NCI-H146 (cell line): ENCODE results near the gene CAPN9.
"Not testable (repeated sequence)": the region's sequence is repeated elsewhere in the genome, so short reads cannot be mapped to it uniquely, and the experiment has no call there.

Source experiments
- DNase-seq: peaks from one replicate; lab custom pipeline; 2025; lab: John Stamatoyannopoulos, UW

Gene CAPN9

GRCh38 chr1:230825761-230826160 is 78.6 kb downstream of the CAPN9 start:
- DNase-seq: no peak

GRCh38 chr1:230826166-230826875 is 79.1 kb downstream of the CAPN9 start:
- DNase-seq: no peak

- no peak for DNase-seq
These were observed 80.0 kb downstream of the CAPN9 start for GRCh38 chr1:230827081-230827681.

- no peak for DNase-seq
These were observed 80.6 kb downstream of the CAPN9 start for GRCh38 chr1:230827801-230828200.

GRCh38 chr1:230828421-230828820 is 81.2 kb downstream of the CAPN9 start:
- DNase-seq: no peak

- no peak for DNase-seq
These were observed 84.6 kb downstream of the CAPN9 start for GRCh38 chr1:230831771-230832170.

GRCh38 chr1:230832476-230832875 is 85.3 kb downstream of the CAPN9 start:
- DNase-seq: no peak

GRCh38 chr1:230833511-230833910 is 86.3 kb downstream of the CAPN9 start:
- DNase-seq: no peak

GRCh38 chr1:230834292-230834691 is 87.1 kb downstream of the CAPN9 start:
- no peak for DNase-seq

- no peak for DNase-seq
These were observed 89.2 kb downstream of the CAPN9 start for GRCh38 chr1:230836347-230836746.

GRCh38 chr1:230836793-230837192 is 89.6 kb downstream of the CAPN9 start:
- DNase-seq: no peak

- no peak for DNase-seq
These were observed 92.0 kb downstream of the CAPN9 start for GRCh38 chr1:230839173-230839572.

- DNase-seq: no peak
These were observed 95.6 kb downstream of the CAPN9 start for GRCh38 chr1:230842801-230843200.

GRCh38 chr1:230843503-230844309 is 96.5 kb downstream of the CAPN9 start:
- DNase-seq: no peak

- DNase-seq: no peak
These were observed 97.4 kb downstream of the CAPN9 start for GRCh38 chr1:230844561-230844960.

GRCh38 chr1:230845184-230845583 is 98.0 kb downstream of the CAPN9 start:
- DNase-seq: not testable (repeated sequence)

GRCh38 chr1:230848235-230848634 is 101.0 kb downstream of the CAPN9 start:
- no peak for DNase-seq

- DNase-seq: no peak
These were observed 102.5 kb downstream of the CAPN9 start for GRCh38 chr1:230849451-230850224.

- no peak for DNase-seq
These were observed 103.4 kb downstream of the CAPN9 start for GRCh38 chr1:230850547-230850946.

- no peak for DNase-seq
These were observed 104.1 kb downstream of the CAPN9 start for GRCh38 chr1:230851291-230851691.
